ENCODE data around the gene EPHB3. TPM values are rescaled to one million over a fixed set of nuclear protein-coding genes. Genes with fewer than 3 reads are reported as not detected.
A peak's percentile ranks its signal among the peaks of the same experiment; 100 is the strongest.

EPHB3 gene
- 10 to 100 TPM in 3 of 4 donors, 1 to 10 TPM in 1; 6.0 to 59.4 (median 17.2) TPM for total RNA-seq

GRCh38 chr3:184561061-184561912 lies at the start of gene EPHB3:
Gene EPHB3, plus strand, starts transcription at chr3:184561785. Its CDS starts 451 bp downstream, at chr3:184562236.
- TF ChIP-seq CTCF (IDR thresholded peaks at IDR 0.05), result peak; percentile 83 to 99 (median 96)
- TF ChIP-seq POLR2A (IDR thresholded peaks at IDR 0.05), result peak; percentile 67 to 90
- Histone ChIP-seq H3K4me1 (peaks cover under 1 to 47% (median 14%) of the 10 kb centered on the region in 4 donors), H3K9me3 (no peaks in the 10 kb centered on the region), H3K27ac (peak within 1 kb of the TSS; percentile 48 to 63 (median 60)), H3K27me3 (no peaks in the 10 kb centered on the region), H3K4me3 (peak within 1 kb of the TSS; percentile 49 to 76 (median 65)), H3K36me3 (no peaks in the 10 kb centered on the region)
- peak; percentile 94 to 99 (median 97) for DNase-seq

DNA sequence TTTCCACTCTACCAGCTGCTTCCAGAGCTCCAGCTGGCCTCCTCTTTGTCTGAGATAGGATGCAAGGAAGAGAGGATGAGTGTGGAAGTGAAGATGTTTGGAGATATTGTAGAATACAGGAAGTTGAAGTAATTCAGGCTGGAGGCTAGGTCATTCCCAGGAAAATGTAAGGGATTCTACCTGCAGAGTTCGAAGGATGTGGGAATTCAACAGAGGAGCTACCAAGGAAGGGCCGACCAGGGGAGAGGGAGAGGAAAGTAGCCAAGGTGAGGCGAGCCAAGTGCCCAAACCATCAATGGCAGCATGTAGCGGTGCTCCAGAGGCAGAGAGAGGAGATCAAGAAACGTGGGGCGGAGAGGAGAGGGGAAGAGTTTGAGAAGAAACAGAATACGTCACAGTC lies 49.0 kb upstream of the EPHB3 start:
- no peak overlapping the region for H3K27ac ChIP-seq

GRCh38 chr3:184513276-184514170 lies 48.1 kb upstream of the EPHB3 start:
- DNase-seq, result peak; percentile 77 to 94 (median 86)
- H3K4me1 ChIP-seq, result peaks cover 0 to 13% (median 0%) of the 10 kb centered on the region in 4 donors
- peak overlapping the region in 3 of 4 donors; percentile 41 to 57 (median 45) for H3K4me3 ChIP-seq
- TF ChIP-seq POLR2A (IDR thresholded peaks at IDR 0.05), result no peak
- TF ChIP-seq CTCF (IDR thresholded peaks at IDR 0.05), result peak; percentile 72 to 91 (median 84)
- no peaks in the 10 kb centered on the region for H3K9me3 ChIP-seq
- no peaks in the 10 kb centered on the region for H3K27me3 ChIP-seq
- no peak overlapping the region for H3K27ac ChIP-seq
- H3K36me3 ChIP-seq, result no peaks in the 10 kb centered on the region

More for the DNA sequence above, 49.0 kb upstream of the EPHB3 start:
- no peak for TF ChIP-seq CTCF (IDR thresholded peaks at IDR 0.05)
- TF ChIP-seq POLR2A (IDR thresholded peaks at IDR 0.05), result no peak
- no peak overlapping the region for H3K4me3 ChIP-seq
- no peaks in the 10 kb centered on the region for H3K27me3 ChIP-seq
- no peak for DNase-seq
- H3K36me3 ChIP-seq, result no peaks in the 10 kb centered on the region
- no peaks in the 10 kb centered on the region for H3K9me3 ChIP-seq
- peaks cover 0 to 13% (median 0%) of the 10 kb centered on the region in 4 donors for H3K4me1 ChIP-seq

GRCh38 chr3:184514171-184514490 lies 47.5 kb upstream of the EPHB3 start:
- H3K4me1 ChIP-seq, result peaks cover 0 to 13% (median 0%) of the 10 kb centered on the region in 4 donors
- no peaks in the 10 kb centered on the region for H3K27me3 ChIP-seq
- H3K9me3 ChIP-seq, result no peaks in the 10 kb centered on the region
- peak overlapping the region in 2 of 4 donors; percentile 45 to 57 for H3K4me3 ChIP-seq
- no peak for TF ChIP-seq CTCF (IDR thresholded peaks at IDR 0.05)
- DNase-seq, result no peak
- H3K36me3 ChIP-seq, result no peaks in the 10 kb centered on the region
- H3K27ac ChIP-seq, result no peak overlapping the region

GRCh38 chr3:184523825-184524615 lies 37.6 kb upstream of the EPHB3 start:
- no peak for DNase-seq
- no peaks in the 10 kb centered on the region for H3K9me3 ChIP-seq
- H3K27ac ChIP-seq, result no peak overlapping the region
- peaks cover 0 to 12% (median 4%) of the 10 kb centered on the region in 4 donors for H3K4me1 ChIP-seq
- peaks cover 0 to 17% of the 10 kb centered on the region in 2 donors for H3K27me3 ChIP-seq
- TF ChIP-seq CTCF (IDR thresholded peaks at IDR 0.05), result no peak
- TF ChIP-seq POLR2A (IDR thresholded peaks at IDR 0.05), result no peak
- H3K4me3 ChIP-seq, result no peak overlapping the region
- no peaks in the 10 kb centered on the region for H3K36me3 ChIP-seq
